ENCODE data around the gene CUEDC2.

The CUEDC2 gene

DNA sequence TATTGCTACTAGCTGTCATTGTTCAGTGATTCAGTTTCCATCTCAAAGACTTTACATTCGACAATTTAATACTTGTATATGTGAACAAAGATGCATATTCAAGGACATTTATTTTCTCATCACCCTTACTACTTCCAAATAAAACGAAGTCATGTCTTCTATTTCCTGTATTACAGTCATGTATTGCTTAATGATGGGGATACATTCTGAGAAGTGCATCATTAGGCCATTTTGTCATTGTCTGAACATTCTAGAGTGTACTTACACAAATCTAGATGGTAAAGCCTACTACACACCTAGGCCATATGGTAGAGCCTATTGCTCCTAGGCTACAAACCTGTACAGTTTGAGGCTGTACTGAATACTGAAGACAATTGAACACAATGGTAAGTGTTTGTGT lies 12.5 kb upstream of the CUEDC2 start:
- DNase-seq (ENCODE audit: low read depth) = no peak
- no peak overlapping the region for H3K4me3 ChIP-seq (ENCODE audit: low read depth, low read length)
- no peak for TF ChIP-seq CTCF (conservative IDR thresholded peaks at IDR 0.05; ENCODE audit: low read depth, low read length)

DNA sequence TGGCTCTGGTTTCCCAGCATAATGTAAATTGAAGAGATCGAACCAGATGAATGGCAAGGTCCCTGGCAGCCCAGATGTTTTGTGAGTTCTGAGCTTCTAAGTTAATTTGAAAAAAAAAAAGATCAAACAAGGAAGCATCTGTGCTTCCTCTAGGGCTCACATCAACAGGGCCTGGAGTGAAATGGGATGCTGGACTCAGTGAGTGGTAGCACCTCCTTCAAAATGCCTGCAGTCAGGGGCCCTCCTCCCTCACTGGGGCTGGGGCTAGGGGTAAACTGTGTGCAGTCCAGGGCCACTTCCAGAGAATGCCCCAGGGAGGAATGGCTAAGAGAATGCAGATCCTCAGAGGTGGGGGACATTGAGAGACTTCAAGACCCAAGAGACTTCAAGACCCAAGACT lies 6.0 kb upstream of the CUEDC2 start:
- H3K4me3 ChIP-seq (ENCODE audit: low read depth, low read length) = no peak overlapping the region
- DNase-seq (ENCODE audit: low read depth) = no peak
- TF ChIP-seq CTCF (conservative IDR thresholded peaks at IDR 0.05; ENCODE audit: low read depth, low read length) = no peak

DNA sequence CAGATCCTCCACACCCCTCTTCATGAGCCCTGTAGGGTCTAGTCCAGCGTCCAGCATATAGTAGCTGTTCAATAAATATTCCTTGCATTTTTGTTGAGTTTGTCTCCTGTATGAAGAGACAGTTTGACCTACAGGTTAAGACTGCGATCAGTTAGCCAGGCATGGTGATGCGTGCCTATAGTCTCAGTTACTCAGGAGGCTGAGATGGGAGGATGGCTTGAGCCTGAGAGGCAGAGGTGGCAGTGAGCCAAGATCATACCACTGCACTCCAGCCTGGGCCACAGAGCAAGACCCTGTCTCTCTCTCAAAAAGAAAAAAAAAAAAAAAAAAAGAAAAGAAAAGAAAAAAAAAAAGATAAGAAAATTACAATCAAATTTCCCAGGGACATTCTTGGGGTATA lies 5.1 kb upstream of the CUEDC2 start:
- no peak for DNase-seq (ENCODE audit: low read depth)
- H3K4me3 ChIP-seq (ENCODE audit: low read depth, low read length) = no peak overlapping the region
- TF ChIP-seq CTCF (conservative IDR thresholded peaks at IDR 0.05; ENCODE audit: low read depth, low read length) = no peak

DNA sequence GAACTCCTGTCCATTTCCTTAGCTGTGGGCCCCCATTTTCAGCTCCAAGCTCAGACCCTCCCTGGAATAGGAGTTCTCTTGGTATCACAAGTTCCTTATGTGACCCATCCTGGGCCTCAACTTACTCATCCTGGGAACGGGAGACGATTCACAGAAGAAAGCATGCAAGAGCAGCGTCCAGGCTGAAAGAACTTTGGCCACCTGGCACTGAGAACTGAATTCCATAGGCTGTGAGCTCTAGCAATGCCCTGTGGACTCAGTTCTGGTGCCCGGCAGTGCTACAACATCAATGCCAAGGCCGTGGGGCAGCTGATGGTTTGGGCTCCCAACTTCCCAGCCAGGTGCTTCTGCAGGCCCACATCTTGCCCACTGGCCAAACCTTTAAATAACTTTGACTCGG lies 3.9 kb upstream of the CUEDC2 start:
- H3K4me3 ChIP-seq (ENCODE audit: low read depth, low read length) = peak overlapping the region; percentile 56
- no peak for TF ChIP-seq CTCF (conservative IDR thresholded peaks at IDR 0.05; ENCODE audit: low read depth, low read length)
- no peak for DNase-seq (ENCODE audit: low read depth)

GRCh38 chr10:102435529-102436233 lies 3.3 kb upstream of the CUEDC2 start:
- TF ChIP-seq CTCF (conservative IDR thresholded peaks at IDR 0.05; ENCODE audit: low read depth, low read length) = no peak
- peak overlapping the region; percentile 56 for H3K4me3 ChIP-seq (ENCODE audit: low read depth, low read length)
- peak; percentile 38 for DNase-seq (ENCODE audit: low read depth)

DNA sequence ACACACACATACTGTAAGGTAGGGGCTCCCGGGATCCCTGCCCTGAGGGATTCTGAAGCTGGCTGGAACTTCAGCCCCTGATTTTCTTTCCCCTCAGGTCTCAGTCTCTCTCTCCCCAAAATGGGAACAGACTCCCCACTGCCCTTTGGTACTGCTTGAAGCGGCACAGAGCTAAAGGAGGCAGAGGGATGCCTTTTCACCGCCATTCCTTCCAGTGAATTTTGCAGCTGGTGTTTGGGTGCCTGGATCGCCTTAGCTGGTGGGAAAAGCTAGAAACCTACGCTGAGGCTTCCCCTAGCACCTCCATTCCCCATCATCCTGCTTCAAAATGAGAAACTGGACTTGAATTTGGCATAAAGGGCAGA lies 2.7 kb upstream of the CUEDC2 start:
- no peak for TF ChIP-seq CTCF (conservative IDR thresholded peaks at IDR 0.05; ENCODE audit: low read depth, low read length)
- peak overlapping the region; percentile 56 for H3K4me3 ChIP-seq (ENCODE audit: low read depth, low read length)
- peak; percentile 14 for DNase-seq (ENCODE audit: low read depth)

GRCh38 chr10:102434394-102435132 lies 2.2 kb upstream of the CUEDC2 start:
- TF ChIP-seq CTCF (conservative IDR thresholded peaks at IDR 0.05; ENCODE audit: low read depth, low read length) = no peak
- no peak overlapping the region for H3K4me3 ChIP-seq (ENCODE audit: low read depth, low read length)
- DNase-seq (ENCODE audit: low read depth) = peak; percentile 56

All from choroid plexus epithelial cell (primary cell).